Activated T-cell treated with anti-CD3 and anti-CD28 coated beads for 48 hours (primary cell): ENCODE results near the gene LRRIQ1.
A peak's percentile ranks its signal among the peaks of the same experiment; 100 is the strongest.
"Not testable (repeated sequence)": the region's sequence is repeated elsewhere in the genome, so short reads cannot be mapped to it uniquely, and the experiment has no call there.

Experiments
- DNase-seq: peaks from one replicate; pipeline ENCODE4 v3.0.0-alpha.2; 2020; ENCODE audit warnings: low read depth

LRRIQ1 gene

GRCh38 chr12:85036234-85036707 lies at the start of gene LRRIQ1, which contains the start of gene TSPAN19:
Gene LRRIQ1, plus strand, starts transcription at chr12:85036351. Its CDS starts 1,826 bp downstream, at chr12:85038177.
Gene TSPAN19, minus strand, starts transcription at chr12:85036277. Its CDS starts 6,331 bp downstream, at chr12:85029946.
- peak; percentile 15 for DNase-seq

GRCh38 chr12:84986586-84986985 lies 49.6 kb upstream of the LRRIQ1 start:
- DNase-seq: no peak

- DNase-seq: no peak
These were observed 41.7 kb upstream of the LRRIQ1 start for GRCh38 chr12:84994426-84994825.

GRCh38 chr12:84995641-84996040 lies 40.5 kb upstream of the LRRIQ1 start:
- no peak for DNase-seq

GRCh38 chr12:84996759-84997158 lies 39.4 kb upstream of the LRRIQ1 start:
- DNase-seq: no peak

- DNase-seq: no peak
These were observed 37.8 kb upstream of the LRRIQ1 start for GRCh38 chr12:84998341-84998740.

GRCh38 chr12:85000729-85001128 lies 35.4 kb upstream of the LRRIQ1 start:
- no peak for DNase-seq

- no peak for DNase-seq
These were observed 33.3 kb upstream of the LRRIQ1 start for GRCh38 chr12:85002778-85003296.

GRCh38 chr12:85004204-85004603 lies 31.9 kb upstream of the LRRIQ1 start:
- no peak for DNase-seq

GRCh38 chr12:85005047-85005446 lies 31.1 kb upstream of the LRRIQ1 start:
- DNase-seq: not testable (repeated sequence)

- no peak for DNase-seq
These were observed 30.5 kb upstream of the LRRIQ1 start for GRCh38 chr12:85005615-85006014.

- no peak for DNase-seq
These were observed 29.9 kb upstream of the LRRIQ1 start for GRCh38 chr12:85006206-85006605.

- no peak for DNase-seq
These were observed 28.3 kb upstream of the LRRIQ1 start for GRCh38 chr12:85007836-85008235.

- no peak for DNase-seq
These were observed 19.7 kb upstream of the LRRIQ1 start for GRCh38 chr12:85016413-85016812.

- no peak for DNase-seq
These were observed 19.0 kb upstream of the LRRIQ1 start for GRCh38 chr12:85017133-85017532.

- no peak for DNase-seq
These were observed 18.5 kb upstream of the LRRIQ1 start for GRCh38 chr12:85017618-85018017.

- DNase-seq: no peak
These were observed 18.1 kb upstream of the LRRIQ1 start for GRCh38 chr12:85018098-85018497.

- DNase-seq: no peak
These were observed 6.7 kb upstream of the LRRIQ1 start for GRCh38 chr12:85029456-85029855.

- no peak for DNase-seq
These were observed 582 bp downstream of the LRRIQ1 start for GRCh38 chr12:85036733-85037132.

- no peak for DNase-seq
These were observed 5.2 kb downstream of the LRRIQ1 start for GRCh38 chr12:85041395-85041794.

- DNase-seq: no peak
These were observed 7.7 kb downstream of the LRRIQ1 start for GRCh38 chr12:85043829-85044228.

GRCh38 chr12:85057370-85057963 lies 21.3 kb downstream of the LRRIQ1 start:
- DNase-seq: no peak

GRCh38 chr12:85058339-85058738 lies 22.2 kb downstream of the LRRIQ1 start:
- no peak for DNase-seq

GRCh38 chr12:85059594-85059993 lies 23.4 kb downstream of the LRRIQ1 start:
- DNase-seq: no peak
